ENCODE data around the gene CACHD1. TPM values are rescaled to one million over a fixed set of nuclear protein-coding genes. Genes with fewer than 3 reads are reported as not detected.
"Not testable (repeated sequence)": the region's sequence is repeated elsewhere in the genome, so short reads cannot be mapped to it uniquely, and the experiment has no call there.

Gene CACHD1
- total and polyA plus RNA-seq, 3 donors from 2014 or later: 7.4 to 10.3 (median 8.3) TPM

DNA sequence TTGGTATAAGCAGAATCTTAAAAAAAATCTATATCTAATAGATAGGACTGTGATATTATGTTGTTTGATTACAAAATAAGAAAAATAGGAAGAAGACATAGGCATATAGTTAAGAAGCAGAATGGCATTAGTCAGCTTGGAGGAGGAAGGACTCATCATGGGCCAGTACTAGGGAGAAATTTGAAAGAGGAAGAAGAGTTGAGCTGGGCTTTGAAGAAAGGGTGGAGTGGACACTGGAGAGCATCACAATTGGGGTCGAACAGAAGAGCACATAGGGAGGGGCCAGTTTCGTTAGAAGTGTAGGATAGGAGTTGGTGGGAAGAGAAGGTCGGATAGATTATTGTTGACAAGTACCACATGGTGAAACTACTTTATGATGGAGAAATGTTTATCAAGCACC lies 129.3 kb downstream of the CACHD1 start:
- no peaks in the 10 kb centered on the region for H3K4me1 ChIP-seq
- intact Hi-C loops (cut with DNase I; ENCODE audit: low total_unique reads): no loop called here
- H3K9me3 ChIP-seq: no peaks in the 10 kb centered on the region
- no peak overlapping the region for H3K4me3 ChIP-seq
- no peaks in the 10 kb centered on the region for H3K27me3 ChIP-seq
- H3K36me3 ChIP-seq (ENCODE audit: low read depth, missing control alignments): no peaks in the 10 kb centered on the region
- no peak for DNase-seq
- 81 to 96% methylated on average over 3 of the region's 3 CpGs for WGBS, 2 donors
- H3K27ac ChIP-seq: no peak overlapping the region
- TF ChIP-seq, protein P1, sequence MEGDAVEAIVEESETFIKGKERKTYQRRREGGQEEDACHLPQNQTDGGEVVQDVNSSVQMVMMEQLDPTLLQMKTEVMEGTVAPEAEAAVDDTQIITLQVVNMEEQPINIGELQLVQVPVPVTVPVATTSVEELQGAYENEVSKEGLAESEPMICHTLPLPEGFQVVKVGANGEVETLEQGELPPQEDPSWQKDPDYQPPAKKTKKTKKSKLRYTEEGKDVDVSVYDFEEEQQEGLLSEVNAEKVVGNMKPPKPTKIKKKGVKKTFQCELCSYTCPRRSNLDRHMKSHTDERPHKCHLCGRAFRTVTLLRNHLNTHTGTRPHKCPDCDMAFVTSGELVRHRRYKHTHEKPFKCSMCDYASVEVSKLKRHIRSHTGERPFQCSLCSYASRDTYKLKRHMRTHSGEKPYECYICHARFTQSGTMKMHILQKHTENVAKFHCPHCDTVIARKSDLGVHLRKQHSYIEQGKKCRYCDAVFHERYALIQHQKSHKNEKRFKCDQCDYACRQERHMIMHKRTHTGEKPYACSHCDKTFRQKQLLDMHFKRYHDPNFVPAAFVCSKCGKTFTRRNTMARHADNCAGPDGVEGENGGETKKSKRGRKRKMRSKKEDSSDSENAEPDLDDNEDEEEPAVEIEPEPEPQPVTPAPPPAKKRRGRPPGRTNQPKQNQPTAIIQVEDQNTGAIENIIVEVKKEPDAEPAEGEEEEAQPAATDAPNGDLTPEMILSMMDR (IDR thresholded peaks at IDR 0.05): no peak
- TF ChIP-seq POLR2A (IDR thresholded peaks at IDR 0.05): no peak

GRCh38 chr1:64601207-64601606 lies 131.3 kb downstream of the CACHD1 start:
- intact Hi-C loops (cut with DNase I; ENCODE audit: low total_unique reads): no loop called here
- DNase-seq: no peak
- no peaks in the 10 kb centered on the region for H3K4me1 ChIP-seq
- H3K27me3 ChIP-seq: no peaks in the 10 kb centered on the region
- no peaks in the 10 kb centered on the region for H3K36me3 ChIP-seq (ENCODE audit: low read depth, missing control alignments)
- WGBS, 2 donors: 67 to 79% methylated on average over 3 of the region's 3 CpGs
- no peak overlapping the region for H3K4me3 ChIP-seq
- H3K27ac ChIP-seq: no peak overlapping the region
- no peak for TF ChIP-seq POLR2A (IDR thresholded peaks at IDR 0.05)
- TF ChIP-seq, protein P1 (IDR thresholded peaks at IDR 0.05): no peak
- no peaks in the 10 kb centered on the region for H3K9me3 ChIP-seq

- no peak overlapping the region for H3K27ac ChIP-seq
- no peaks in the 10 kb centered on the region for H3K27me3 ChIP-seq
- TF ChIP-seq, protein P1 (IDR thresholded peaks at IDR 0.05): no peak
- TF ChIP-seq POLR2A (IDR thresholded peaks at IDR 0.05): no peak
- WGBS, 2 donors: 71 to 80% methylated on average over 1 of the region's 1 CpG
- DNase-seq: no peak
- H3K9me3 ChIP-seq: no peaks in the 10 kb centered on the region
- H3K4me3 ChIP-seq: no peak overlapping the region
- H3K4me1 ChIP-seq: no peaks in the 10 kb centered on the region
- intact Hi-C loops (cut with DNase I; ENCODE audit: low total_unique reads): no loop called here
- no peaks in the 10 kb centered on the region for H3K36me3 ChIP-seq (ENCODE audit: low read depth, missing control alignments)
Measured at GRCh38 chr1:64608005-64608650, 138.2 kb downstream of the CACHD1 start.

DNA sequence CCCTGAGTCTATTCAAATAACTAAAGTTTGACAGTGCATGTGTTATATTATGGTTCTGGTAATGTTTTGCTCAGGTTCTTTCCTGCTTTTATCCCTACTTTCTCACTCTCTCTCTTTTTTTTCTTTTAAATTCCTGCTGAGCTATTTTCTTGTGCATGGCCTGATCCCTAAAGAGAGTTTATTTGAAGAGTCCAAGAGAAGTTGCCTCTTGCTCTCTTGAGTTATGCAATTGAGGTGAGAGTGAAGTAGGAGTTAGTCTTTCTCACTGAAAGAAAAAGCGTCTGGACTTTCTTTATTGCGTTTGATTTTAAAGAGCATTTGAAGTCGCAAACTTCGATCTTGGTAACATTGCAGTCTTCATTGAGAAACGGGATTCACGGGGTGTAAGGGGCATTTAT lies 138.7 kb downstream of the CACHD1 start:
- H3K4me3 ChIP-seq: no peak overlapping the region
- TF ChIP-seq, protein P1 (IDR thresholded peaks at IDR 0.05): no peak
- TF ChIP-seq POLR2A (IDR thresholded peaks at IDR 0.05): no peak
- no peaks in the 10 kb centered on the region for H3K4me1 ChIP-seq
- H3K36me3 ChIP-seq (ENCODE audit: low read depth, missing control alignments): no peaks in the 10 kb centered on the region
- intact Hi-C loops (cut with DNase I; ENCODE audit: low total_unique reads): no loop called here
- no peak for DNase-seq
- H3K27me3 ChIP-seq: no peaks in the 10 kb centered on the region
- WGBS, 2 donors: 92 to 98% methylated on average over 6 of the region's 6 CpGs
- H3K27ac ChIP-seq: no peak overlapping the region
- H3K9me3 ChIP-seq: no peaks in the 10 kb centered on the region

GRCh38 chr1:64610950-64611349 lies 141.0 kb downstream of the CACHD1 start:
- H3K9me3 ChIP-seq; intact Hi-C loops (cut with DNase I; ENCODE audit: low total_unique reads); H3K4me1 ChIP-seq; DNase-seq; H3K4me3 ChIP-seq; H3K36me3 ChIP-seq (ENCODE audit: low read depth, missing control alignments); H3K27me3 ChIP-seq; H3K27ac ChIP-seq: not testable (repeated sequence)
- 94 to 95% methylated on average over 2 to 3 of the region's 3 CpGs for WGBS, 2 donors
